Calu3 (cell line): ENCODE results near the gene MLYCD. TPM values are rescaled to one million over a fixed set of nuclear protein-coding genes. Genes with fewer than 3 reads are reported as not detected.

Source experiments
- BruUV-seq: library from RNA; stranded (reverse); fragments of 400-500 nt; replicated peaks from 2 replicates; lab custom pipeline; 2021; lab: Mats Ljungman, UMichigan
- CTCF ChIA-PET: fragments of 300-600 bp; sonication (Branson Sonifier 250); formaldehyde crosslinking; loops from one replicate; lab custom pipeline; 2022; ENCODE audit warnings: antibody characterized with exemption; lab: Charles Lee
- DNase-seq: peaks from one replicate; pipeline ENCODE4 v3.0.0; 2022
- H3K27ac Mint-ChIP-seq: one replicate; pipeline ENCODE4 v1.8.0; 2022; ENCODE audit warnings: mixed read lengths; ENCODE audit not compliant: unreplicated experiment
- H3K27me3 Mint-ChIP-seq: one replicate; pipeline ENCODE4 v1.8.0; 2022; ENCODE audit warnings: mixed read lengths; ENCODE audit not compliant: unreplicated experiment
- H3K36me3 Mint-ChIP-seq: one replicate; pipeline ENCODE4 v1.8.0; 2022; ENCODE audit warnings: mild to moderate bottlenecking, moderate library complexity, mixed read lengths; ENCODE audit not compliant: insufficient read depth, unreplicated experiment
- H3K4me1 Mint-ChIP-seq: one replicate; pipeline ENCODE4 v1.8.0; 2022; ENCODE audit warnings: mild to moderate bottlenecking, low read depth, mixed read lengths; ENCODE audit not compliant: unreplicated experiment
- H3K4me3 Mint-ChIP-seq: one replicate; pipeline ENCODE4 v1.8.0; 2022; ENCODE audit warnings: mild to moderate bottlenecking, low read depth, moderate library complexity, mixed read lengths; ENCODE audit not compliant: unreplicated experiment
- H3K9me3 Mint-ChIP-seq: one replicate; pipeline ENCODE4 v1.8.0; 2022; ENCODE audit warnings: low read depth, mixed read lengths; ENCODE audit not compliant: unreplicated experiment
- intact Hi-C: fragments of 100-400 bp; cut with micrococcal nuclease; formaldehyde crosslinking; loops from one replicate; pipeline ENCODE4 v1.10.0; 2022; ENCODE audit not compliant: unreplicated experiment
- total RNA-seq: library from RNA; stranded (reverse); gene quantifications from 2 replicates; pipeline ENCODE4 v1.2.3, GENCODE V29; 2022
- TF ChIP-seq, protein P1 (sequence below): fragments of 200-600 bp; IDR thresholded peaks from one replicate; pipeline ENCODE4 v1.8.0; 2022; ENCODE audit warnings: antibody characterized with exemption; ENCODE audit not compliant: unreplicated experiment

Gene MLYCD
- total RNA-seq, 1 experiment from 2014 or later = 10.3 TPM

DNA sequence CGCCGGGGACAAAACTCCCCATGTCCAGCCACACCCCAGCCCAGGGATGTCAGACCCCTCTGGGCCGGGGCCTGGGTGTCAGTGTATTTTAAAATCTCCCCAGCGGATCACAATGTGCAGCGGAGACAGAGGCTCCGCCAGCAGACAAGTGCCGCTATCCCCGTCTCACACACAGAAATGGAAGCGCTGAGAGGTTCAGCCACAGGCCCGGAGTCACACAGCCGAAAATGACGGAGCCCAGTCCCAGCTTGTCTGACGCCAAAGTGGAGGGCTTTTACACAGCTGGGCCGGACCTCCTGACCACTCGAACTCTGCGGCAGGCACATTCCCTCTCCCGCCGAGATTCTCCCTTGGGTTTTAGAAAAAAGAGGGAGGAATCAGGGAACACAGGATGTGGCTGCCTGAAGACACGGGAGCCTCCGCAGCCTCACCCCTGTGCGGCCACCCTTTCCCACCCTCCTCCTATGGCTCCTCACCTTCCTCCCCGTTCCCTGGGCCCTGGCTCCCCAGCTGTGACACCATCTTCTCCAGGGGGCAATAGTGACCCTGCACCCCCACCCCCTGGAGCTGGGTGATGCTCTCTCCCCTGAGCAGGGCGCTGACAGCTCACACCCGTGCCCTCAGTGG lies 47.4 kb downstream of the MLYCD start:
- DNase-seq = no peak
- no peak overlapping the region for H3K27ac Mint-ChIP-seq

GRCh38 chr16:83946781-83947566 lies 48.1 kb downstream of the MLYCD start:
- no peaks in the 10 kb centered on the region for H3K9me3 Mint-ChIP-seq
- CTCF ChIA-PET = interaction anchor here (0.6 kb wide), 1 partner anchor 955 kb away, joined by 5 read pairs; no protein-coding TSS in a partner anchor

More for the DNA sequence above, 47.4 kb downstream of the MLYCD start:
- peaks cover 6% of the 10 kb centered on the region for H3K36me3 Mint-ChIP-seq
- H3K9me3 Mint-ChIP-seq = no peaks in the 10 kb centered on the region
- intact Hi-C loops = no loop called here
- H3K4me1 Mint-ChIP-seq = peaks cover 9% of the 10 kb centered on the region
- CTCF ChIA-PET = interaction anchor here (0.6 kb wide), 1 partner anchor 955 kb away, joined by 5 read pairs; no protein-coding TSS in a partner anchor
- H3K27me3 Mint-ChIP-seq = no peaks in the 10 kb centered on the region
- H3K4me3 Mint-ChIP-seq = no peak overlapping the region
- TF ChIP-seq, protein P1, sequence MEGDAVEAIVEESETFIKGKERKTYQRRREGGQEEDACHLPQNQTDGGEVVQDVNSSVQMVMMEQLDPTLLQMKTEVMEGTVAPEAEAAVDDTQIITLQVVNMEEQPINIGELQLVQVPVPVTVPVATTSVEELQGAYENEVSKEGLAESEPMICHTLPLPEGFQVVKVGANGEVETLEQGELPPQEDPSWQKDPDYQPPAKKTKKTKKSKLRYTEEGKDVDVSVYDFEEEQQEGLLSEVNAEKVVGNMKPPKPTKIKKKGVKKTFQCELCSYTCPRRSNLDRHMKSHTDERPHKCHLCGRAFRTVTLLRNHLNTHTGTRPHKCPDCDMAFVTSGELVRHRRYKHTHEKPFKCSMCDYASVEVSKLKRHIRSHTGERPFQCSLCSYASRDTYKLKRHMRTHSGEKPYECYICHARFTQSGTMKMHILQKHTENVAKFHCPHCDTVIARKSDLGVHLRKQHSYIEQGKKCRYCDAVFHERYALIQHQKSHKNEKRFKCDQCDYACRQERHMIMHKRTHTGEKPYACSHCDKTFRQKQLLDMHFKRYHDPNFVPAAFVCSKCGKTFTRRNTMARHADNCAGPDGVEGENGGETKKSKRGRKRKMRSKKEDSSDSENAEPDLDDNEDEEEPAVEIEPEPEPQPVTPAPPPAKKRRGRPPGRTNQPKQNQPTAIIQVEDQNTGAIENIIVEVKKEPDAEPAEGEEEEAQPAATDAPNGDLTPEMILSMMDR = no peak
- BruUV-seq = no TSS peak

GRCh38 chr16:83947642-83948234 lies 48.8 kb downstream of the MLYCD start:
- Mint-ChIP-seq H3K27ac (no peak overlapping the region), H3K27me3 (no peaks in the 10 kb centered on the region), H3K4me1 (peaks cover 6% of the 10 kb centered on the region), H3K4me3 (no peak overlapping the region), H3K36me3 (peaks cover 16% of the 10 kb centered on the region), H3K9me3 (no peaks in the 10 kb centered on the region)
- CTCF ChIA-PET = no interaction called here
- DNase-seq = no peak
- BruUV-seq = no TSS peak
- intact Hi-C loops = no loop called here
- TF ChIP-seq, protein P1 = no peak

More at GRCh38 chr16:83946781-83947566, 48.1 kb downstream of the MLYCD start:
- H3K36me3 Mint-ChIP-seq = peaks cover 8% of the 10 kb centered on the region
- H3K27ac Mint-ChIP-seq = no peak overlapping the region
- no TSS peak for BruUV-seq
- H3K27me3 Mint-ChIP-seq = no peaks in the 10 kb centered on the region
- H3K4me1 Mint-ChIP-seq = peaks cover 9% of the 10 kb centered on the region
- DNase-seq = no peak
- no peak overlapping the region for H3K4me3 Mint-ChIP-seq
- TF ChIP-seq, protein P1 = no peak
- intact Hi-C loops = no loop called here

DNA sequence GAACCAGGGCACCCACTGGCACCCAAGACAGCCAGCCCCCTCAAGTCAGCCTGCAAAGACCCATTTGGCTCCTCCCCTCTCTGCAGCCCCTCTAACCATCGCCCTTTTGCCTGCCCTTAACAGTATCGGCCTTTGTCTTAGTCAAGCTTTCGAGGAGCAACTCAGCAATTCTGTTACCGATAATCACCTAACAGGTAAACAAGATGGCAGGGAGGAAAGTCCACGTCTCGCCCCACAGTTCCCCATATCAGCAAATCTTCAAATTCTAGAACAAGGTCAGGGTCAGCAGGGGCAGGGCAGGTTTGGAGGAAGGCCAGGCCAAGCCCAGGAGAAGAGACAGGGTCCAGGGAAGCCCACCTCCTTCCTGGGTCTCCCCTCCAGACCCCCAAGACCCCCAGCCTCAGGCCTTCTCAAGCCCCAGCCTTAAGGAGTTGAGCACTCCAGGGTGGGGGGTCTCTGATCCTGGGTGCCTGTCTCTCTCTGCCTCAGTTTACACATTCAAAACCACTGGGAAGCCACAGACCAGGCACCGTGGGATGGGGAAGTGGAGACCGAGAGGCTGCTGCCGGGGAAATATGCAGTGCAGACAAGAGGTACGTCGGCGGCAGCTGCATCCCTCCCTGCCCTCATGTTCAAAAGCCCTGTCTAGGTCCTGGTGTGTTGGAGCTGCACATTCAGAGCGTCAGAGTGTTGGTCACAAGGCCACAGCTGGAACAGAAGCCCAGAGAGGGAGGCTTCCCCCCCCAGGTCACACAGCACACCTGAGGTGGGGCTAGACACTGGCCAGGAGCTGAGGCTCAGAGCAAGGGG lies 50.2 kb downstream of the MLYCD start:
- CTCF ChIA-PET = interaction anchor here (0.8 kb wide), 1 partner anchor 9 kb away, joined by 5 read pairs; no protein-coding TSS in a partner anchor
- Mint-ChIP-seq H3K27ac (no peak overlapping the region), H3K4me1 (peaks cover 1% of the 10 kb centered on the region), H3K27me3 (no peaks in the 10 kb centered on the region), H3K36me3 (peaks cover 29% of the 10 kb centered on the region), H3K4me3 (no peak overlapping the region), H3K9me3 (no peaks in the 10 kb centered on the region)
- no TSS peak for BruUV-seq
- TF ChIP-seq, protein P1 = no peak
- DNase-seq = no peak
- intact Hi-C loops = no loop called here
